Inflammatory macrophage (primary cell): ENCODE measurements around the gene MTARC2.
A peak's percentile ranks its signal among the peaks of the same experiment; 100 is the strongest.

Source experiments
- DNase-seq, 2 donors: peaks; one replicate each; pipeline ENCODE4 v3.0.0-alpha.2; 2020 to 2022

The MTARC2 gene

GRCh38 chr1:220770245-220770913, 22.3 kb downstream of the MTARC2 start:
- DNase-seq, result peak in 1 of 2 donors; percentile 45

- DNase-seq, result no peak
These were observed 24.7 kb downstream of the MTARC2 start for GRCh38 chr1:220772846-220773245.

GRCh38 chr1:220775240-220775853, 27.2 kb downstream of the MTARC2 start:
- peak; percentile 43 to 50 for DNase-seq

DNA sequence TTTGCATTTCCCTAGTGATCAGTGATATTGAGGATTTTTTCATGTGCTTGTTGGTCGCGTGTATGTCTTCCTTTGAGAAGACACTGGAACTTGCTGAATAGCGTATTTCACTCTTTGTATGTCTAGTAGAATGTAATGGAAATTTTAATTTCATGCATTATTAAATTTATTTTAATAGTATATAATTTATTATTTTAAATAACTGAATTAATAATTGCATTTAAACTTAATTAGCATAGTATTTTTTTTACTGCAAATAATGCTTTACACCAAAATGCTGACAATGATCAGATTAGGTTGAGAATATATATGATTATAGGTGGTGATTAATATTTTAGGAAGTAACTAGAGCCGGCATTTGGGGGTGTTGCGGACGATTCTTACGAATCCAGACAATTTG, 28.1 kb downstream of the MTARC2 start:
- DNase-seq, result no peak

- DNase-seq, result peak; percentile 75 to 77
These were observed 28.7 kb downstream of the MTARC2 start for GRCh38 chr1:220776720-220777326.

DNA sequence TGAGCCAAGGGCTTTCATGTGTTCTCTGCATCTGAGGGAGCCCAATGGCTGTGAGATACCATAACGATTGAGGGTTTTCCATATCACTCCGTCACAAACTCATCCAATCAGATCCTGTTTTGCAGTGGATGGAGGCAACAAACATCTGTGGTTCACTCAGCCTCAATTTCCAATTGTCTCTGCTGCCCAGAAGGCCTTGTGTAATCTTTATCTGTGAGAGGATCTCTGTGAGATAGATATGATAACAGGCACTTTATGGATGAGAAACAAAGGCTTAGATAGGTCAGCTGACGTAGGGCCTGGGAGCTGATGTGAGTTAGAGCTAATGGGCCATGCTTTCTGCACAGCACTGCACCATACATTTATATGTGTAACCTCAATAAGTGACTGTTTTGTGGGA, 35.3 kb downstream of the MTARC2 start:
- no peak for DNase-seq

DNA sequence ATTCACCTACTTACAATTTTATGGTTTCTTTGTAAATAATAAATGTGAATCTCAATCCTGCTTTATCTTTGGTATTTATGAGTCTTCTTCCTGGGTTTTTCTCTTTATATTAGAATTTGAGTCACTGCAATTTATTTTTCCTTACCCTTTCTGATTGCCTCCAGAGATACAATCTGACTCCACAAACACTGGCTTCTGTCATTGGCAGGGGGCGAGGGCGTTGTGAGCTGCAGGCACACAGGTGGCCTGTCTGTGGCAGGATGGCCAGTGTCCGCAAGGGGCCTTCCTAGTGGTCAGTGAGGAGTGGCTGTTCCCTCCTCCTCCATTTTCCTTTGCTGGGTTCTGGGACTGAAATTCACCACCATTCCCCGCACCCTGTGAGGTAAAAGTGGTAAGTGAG, 36.6 kb downstream of the MTARC2 start:
- no peak for DNase-seq

DNA sequence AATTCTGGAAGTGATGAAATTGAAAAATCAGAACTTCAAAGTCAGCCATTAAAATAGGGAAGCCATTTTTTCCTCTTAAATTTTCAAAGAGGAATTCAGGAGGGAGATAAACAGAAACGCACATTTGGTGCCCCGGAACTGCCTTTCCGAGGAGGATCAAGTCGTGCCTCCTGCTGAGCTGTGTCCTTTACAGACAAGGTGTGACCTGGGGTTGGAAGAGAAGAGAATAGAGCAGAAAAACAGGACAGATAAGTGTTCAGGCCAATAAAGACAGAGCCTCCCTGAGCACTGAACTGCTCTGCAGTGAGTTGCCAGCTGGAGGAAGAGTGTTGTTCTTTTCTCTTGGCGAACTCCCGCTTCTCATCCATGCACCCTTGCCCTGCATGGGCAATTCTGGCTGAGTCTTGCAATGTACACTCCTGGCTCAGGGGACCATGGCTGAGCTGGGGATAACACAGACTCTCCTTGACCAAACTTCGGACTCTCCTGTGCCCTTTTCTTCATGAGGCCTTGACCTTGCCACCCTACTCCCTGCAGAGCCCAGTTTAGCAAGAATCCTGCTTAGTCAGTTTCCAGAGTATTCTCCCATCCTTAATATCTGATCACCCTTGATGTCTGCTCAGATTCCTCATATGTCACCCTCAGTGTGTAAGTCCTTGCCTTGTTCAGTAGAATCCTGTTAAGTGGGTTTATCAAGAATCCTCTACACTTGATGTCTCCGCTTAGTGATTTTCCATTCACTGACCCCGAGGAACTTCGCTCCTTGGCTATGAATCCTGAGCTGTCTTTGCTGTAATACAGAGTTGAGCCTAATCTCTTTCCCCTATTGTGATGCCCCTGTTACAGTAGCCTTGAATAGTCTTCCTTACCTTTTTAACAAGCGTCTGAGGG, 37.3 kb downstream of the MTARC2 start:
- no peak for DNase-seq

- DNase-seq, result peak; percentile 14 to 16
These were observed 37.9 kb downstream of the MTARC2 start for GRCh38 chr1:220786057-220786336.

- peak; percentile 62 to 83 for DNase-seq
These were observed 38.4 kb downstream of the MTARC2 start, which contains the start of gene MTARC1 for GRCh38 chr1:220786337-220787068. MTARC1 (plus strand) TSS chr1:220786913; CDS start chr1:220786945, 32 bp downstream.

GRCh38 chr1:220787069-220787619, 39.0 kb downstream of the MTARC2 start:
- DNase-seq, result no peak

GRCh38 chr1:220788900-220789299, 40.8 kb downstream of the MTARC2 start:
- DNase-seq, result no peak

GRCh38 chr1:220789532-220790147, 41.5 kb downstream of the MTARC2 start:
- DNase-seq, result peak; percentile 26 to 54

GRCh38 chr1:220791285-220791684, 43.2 kb downstream of the MTARC2 start:
- DNase-seq, result no peak

DNA sequence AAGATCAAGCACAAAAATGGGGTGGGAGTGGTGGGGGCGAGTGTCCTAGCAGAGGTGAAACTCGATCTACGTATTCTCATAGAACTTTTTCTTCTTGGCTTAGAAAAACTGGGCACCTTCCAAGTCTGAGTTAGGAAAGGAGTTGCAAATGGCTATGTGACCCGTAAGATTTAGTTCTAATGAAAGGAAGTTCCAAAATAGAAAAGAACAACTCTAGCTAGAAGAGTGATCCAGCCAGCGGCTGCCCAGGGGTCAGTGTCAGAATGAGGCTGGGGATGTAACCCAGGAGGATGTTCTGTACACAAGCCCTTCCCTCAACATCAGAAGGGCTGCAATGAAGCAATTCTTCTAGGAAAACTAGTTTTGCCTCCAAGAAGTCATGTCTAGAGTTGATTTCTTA, 43.8 kb downstream of the MTARC2 start:
- no peak for DNase-seq

DNA sequence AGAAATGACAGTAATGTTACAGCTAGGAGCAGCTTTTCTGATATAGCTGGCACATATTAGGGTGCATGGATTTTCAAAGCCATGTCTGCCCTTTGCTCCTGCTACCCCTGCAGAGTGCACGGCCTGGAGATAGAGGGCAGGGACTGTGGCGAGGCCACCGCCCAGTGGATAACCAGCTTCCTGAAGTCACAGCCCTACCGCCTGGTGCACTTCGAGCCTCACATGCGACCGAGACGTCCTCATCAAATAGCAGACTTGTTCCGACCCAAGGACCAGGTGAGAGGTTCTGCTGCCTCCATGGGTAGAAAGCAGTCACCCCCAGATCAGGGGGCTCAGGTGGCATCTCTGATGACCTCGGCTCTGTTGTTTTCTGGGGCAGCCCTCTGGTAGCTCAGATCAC, 48.4 kb downstream of the MTARC2 start:
- no peak for DNase-seq

- no peak for DNase-seq
These were observed 48.9 kb downstream of the MTARC2 start for GRCh38 chr1:220797044-220797443.

GRCh38 chr1:220797553-220797952, 49.4 kb downstream of the MTARC2 start:
- DNase-seq, result no peak

- no peak for DNase-seq
These were observed 50.2 kb downstream of the MTARC2 start for GRCh38 chr1:220798338-220798737.

- DNase-seq, result no peak
These were observed 52.1 kb downstream of the MTARC2 start for GRCh38 chr1:220800262-220800661.

DNA sequence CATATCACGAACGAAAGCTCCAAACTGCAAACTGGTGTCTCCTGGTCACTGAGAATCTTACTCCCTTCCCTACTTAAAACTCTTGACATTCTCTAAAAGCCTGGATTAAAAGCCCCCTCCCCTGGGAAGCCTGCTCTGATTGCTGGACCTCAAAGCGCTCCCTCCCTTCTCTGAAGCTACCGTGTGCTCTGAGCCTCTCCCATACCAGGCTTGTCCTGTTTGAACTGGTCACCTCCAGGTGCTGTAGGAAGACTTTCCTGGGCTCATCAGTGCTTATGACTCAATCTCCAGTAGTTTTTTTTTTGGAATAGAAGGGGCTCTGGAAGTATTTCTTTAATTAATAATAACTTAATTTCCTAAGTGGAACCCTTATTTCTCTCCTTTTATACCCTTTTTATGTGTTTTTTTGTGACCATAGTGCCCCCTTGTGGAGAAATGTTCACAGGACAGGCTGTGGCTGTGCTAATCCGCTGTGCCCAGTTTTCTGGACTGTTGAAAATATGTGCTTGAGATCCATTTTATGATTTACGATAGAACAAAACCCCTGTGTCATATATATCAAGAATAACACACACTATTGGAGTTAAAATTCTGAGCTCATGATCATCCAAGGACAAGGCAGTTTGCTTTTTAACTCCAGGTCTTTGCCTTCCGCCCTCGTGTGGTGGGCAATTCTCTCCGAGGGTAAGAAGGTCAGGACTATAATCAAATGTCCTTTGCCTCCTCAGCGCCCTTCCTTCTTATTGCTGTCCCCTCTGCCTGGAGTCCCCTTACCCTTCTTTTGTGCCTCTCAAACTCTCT, 55.5 kb downstream of the MTARC2 start:
- peak; percentile 35 to 46 for DNase-seq
